Stimulated activated CD4-positive, alpha-beta T cell treated with anti-CD3 and anti-CD28 coated beads, Interleukin-4, amount 100 ng/mL, for 48 hours (primary cell): ENCODE data around the gene NUDCD3.

Experiments used
- DNase-seq, 2 donors: peaks; one replicate each; pipeline ENCODE4 v3.0.0-alpha.2; 2020; ENCODE audit warnings: low read depth in 2 of 2

Gene NUDCD3

GRCh38 chr7:44477938-44478337, 12.5 kb downstream of the NUDCD3 start:
- DNase-seq, result no peak

DNA sequence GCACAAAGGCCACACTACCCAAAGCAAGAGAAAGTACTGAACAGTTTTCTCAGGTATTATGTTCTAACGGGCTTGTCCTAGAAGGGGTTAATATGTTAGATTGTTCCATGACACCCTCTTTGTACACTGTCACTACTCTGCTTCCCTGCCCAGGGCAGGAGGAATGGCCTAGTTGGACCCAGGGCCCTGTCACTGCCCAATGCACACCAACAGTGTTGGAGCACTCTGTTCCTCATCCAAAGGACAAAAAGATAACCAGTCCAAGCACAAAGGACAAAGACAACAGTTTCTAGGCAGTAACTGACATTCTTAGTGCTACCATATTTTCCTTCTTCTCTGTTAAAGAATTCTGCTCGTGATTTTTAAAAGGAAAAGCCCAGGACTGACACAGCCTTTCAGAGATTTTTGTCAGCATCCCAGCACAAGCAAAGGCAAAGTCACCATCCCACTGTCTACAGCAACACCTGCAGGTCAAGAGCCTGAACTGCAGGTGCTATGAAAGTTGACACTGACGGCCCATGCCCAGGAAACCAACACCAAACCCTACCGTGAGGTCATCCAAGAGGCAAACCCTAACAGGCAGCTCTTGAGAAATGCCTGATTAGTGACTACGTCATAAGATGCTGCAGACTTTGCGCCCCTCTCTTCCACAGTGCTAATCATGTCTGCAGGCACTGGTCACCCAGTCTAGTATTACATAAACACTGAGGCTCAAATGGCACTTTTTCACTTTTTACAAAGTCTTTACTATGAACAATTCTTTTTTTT, 13.2 kb downstream of the NUDCD3 start:
- DNase-seq, result peak; percentile 38 to 44

DNA sequence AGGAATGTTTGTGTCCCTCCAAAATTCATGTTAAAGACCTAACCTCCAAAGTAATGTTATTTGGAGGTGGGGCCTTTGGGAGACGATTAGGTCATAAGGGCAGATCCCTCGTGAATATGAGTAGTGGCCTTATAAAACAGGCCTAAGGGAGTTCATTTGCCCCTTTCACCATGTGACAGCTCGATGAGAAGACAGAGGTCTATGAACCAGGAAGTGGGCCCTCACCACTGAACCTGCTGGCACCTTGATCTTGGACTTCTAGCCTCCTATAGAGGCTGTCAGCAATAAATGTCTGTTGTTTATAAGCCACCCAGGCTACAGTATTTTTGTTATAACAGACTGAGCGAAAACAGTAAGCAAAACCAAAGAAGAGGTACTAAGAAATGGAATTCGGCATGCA, 14.1 kb downstream of the NUDCD3 start:
- DNase-seq, result no peak

DNA sequence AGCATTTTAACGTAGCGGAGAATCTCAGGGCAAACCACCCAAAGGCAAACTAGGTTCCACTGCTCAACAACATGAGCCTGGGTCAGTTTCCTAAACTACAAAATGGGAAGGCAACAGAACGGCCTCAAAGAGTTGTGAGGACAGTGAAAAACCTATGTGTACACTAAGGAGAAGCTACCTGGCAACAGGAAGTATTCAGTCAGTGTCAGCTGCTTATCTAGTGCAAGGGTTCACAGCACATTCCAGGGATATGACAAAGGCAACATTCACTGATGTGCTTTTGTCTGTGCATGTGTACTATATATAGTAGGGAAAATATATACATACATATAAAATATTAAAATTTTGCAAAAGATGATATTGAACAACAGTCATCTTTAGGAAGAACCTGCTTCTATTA, 17.2 kb downstream of the NUDCD3 start:
- no peak for DNase-seq

- no peak for DNase-seq
Measured at GRCh38 chr7:44472843-44473242, 17.6 kb downstream of the NUDCD3 start.

DNA sequence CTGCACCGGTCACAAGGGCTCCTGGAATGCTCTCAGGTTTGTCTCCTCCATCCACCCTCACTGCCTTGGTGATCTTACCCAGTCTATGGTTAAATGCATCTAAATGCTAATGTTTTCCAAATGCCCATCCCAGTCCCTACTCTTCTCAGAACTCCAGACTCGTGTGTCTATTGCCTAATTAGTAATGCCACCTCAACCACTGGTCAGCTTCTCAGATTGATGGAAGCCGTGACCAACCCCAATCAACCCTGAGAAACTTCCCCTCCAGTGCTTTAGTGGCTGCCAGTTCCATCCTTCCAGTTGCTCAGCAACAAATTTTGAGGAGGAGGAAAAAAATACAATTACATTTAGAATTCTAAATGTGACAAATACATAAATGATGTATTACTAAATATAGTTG, 18.6 kb downstream of the NUDCD3 start:
- DNase-seq, result no peak

- no peak for DNase-seq
Measured at GRCh38 chr7:44471436-44471835, 19.0 kb downstream of the NUDCD3 start.

GRCh38 chr7:44470628-44471245, 19.7 kb downstream of the NUDCD3 start:
- DNase-seq, result no peak

DNA sequence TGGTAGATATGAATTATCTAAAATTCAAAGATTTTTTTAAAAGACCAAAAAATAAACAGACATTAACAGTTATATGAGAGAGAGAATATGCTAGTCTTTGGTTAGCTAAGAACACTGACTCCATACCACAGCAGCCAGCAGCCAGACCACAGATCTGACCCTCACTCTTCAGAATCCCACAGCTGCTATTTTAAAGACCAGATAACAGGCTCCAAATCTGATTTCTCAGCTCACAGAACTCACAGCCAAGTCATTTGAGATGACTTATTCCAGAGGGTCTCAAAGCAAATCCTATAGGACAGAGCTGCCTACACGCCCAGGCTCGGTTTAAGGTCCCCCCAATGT, 20.4 kb downstream of the NUDCD3 start:
- no peak for DNase-seq

DNA sequence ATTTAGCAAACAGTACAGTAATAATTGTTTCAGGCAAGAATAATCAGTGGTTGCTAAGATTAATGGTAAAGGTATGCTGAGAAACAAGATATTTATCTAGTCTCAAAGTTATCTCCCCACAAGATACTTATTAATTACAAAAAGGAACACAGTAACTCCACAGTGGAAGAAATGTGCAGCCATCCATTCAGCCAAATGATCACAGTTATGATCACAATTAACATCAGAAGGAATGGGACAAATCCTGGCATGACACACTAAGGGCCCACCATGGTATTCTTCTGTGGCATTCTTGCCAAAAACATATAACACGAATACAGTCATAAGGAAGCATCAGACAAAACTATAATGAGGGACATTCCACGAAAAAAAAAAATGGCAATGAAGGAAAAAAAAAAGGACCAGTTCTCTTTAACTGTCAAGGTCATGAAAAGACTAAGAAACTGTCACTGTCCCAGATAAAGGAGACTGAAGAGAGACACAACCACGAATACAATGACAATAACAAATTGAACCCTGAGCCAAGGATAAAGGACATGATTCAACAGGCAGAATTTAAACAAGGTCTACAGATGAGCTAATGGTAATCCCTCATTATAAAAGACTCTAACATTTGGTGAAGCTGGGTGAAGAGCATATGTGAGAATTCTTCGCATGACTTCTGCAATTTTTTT, 20.9 kb downstream of the NUDCD3 start:
- no peak for DNase-seq

- no peak for DNase-seq
Measured at GRCh38 chr7:44467217-44467548, 23.3 kb downstream of the NUDCD3 start.

GRCh38 chr7:44466300-44467216, 23.9 kb downstream of the NUDCD3 start:
- DNase-seq, result no peak

DNA sequence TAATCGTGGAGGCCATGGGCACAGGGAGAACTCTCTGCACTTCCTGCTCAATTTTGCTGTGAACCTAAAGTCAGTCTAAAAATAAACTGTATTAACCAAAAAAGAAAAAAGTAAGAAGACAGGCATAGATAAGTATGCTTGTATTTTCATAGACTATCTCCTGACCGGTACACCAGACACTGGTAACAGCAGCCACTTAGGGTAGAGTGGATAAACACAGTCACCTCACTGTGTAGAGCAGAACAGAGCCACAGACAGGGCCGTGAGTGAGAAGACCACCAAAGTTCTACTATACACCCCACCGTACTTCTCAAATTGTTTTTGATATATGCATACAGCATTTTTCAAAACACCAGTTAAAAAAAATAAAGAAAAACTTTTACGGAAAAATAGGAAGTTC, 25.0 kb downstream of the NUDCD3 start:
- DNase-seq, result no peak

DNA sequence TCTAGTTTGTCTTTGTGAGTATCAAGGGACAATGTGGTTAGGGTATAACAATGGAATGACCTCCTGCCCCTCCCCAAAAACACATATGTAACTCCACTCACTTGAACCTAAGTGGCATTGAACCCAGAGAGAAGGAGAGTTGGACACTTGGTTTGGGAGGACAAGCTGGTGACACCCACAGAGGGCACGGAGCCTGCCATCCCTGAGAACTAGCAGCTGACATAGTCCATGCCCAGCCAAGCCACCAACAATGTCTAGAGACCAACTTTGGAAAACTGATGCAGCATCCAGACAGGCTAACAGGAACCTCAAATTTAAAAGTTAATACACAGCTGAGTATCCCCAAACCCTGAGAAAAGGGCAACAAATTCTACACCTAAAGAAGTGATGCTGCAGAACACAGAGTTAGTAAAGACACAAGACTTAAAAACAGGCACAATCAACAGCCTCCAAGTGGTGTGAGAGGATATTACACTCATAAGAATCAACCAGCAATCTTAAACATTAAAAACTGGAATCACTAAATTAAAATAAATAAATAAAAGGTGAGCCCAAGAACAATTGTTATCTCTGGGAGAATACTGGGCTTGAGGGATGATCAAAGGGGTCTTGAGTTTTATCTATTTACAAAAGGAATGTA, 27.2 kb downstream of the NUDCD3 start:
- DNase-seq, result no peak

DNA sequence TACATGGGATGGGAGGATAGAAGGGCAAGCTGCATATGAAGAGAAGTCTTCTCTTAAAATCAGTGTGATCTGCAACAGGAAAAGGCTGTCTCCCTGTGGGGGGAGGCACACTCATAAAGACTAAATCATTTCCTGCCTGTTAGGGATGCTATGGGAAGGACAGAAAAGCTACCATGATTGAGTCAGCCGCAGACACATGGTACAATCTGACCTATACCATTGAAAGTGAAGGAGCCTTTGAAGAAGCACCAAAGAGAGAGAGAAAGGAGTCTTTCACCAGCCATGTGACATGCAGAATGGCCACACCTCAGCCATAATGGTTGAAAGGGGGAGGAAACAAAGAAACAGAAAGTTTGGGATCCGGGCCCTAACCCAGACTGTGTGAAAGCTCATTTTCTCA, 29.1 kb downstream of the NUDCD3 start:
- no peak for DNase-seq

DNA sequence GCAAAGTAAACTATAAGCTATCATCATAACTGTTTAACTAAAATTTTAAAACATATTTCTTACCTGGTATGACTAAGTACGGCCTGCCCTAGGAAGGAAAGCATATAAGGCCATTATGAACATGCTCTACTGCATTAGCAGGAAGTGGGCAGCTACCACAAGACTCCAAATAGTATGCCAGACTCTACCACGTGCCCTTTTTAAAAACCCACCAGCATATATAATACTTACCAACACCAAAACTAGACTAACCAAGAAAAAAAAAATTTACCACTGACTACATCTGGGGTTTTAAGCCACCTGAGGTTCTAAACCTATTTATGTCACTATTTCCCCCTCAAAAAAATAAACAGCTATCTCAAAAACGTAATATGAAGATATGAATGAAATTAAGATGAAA, 30.1 kb downstream of the NUDCD3 start:
- peak in 1 of 2 donors; percentile 20 for DNase-seq

GRCh38 chr7:44455155-44455554, 35.3 kb downstream of the NUDCD3 start:
- no peak for DNase-seq

DNA sequence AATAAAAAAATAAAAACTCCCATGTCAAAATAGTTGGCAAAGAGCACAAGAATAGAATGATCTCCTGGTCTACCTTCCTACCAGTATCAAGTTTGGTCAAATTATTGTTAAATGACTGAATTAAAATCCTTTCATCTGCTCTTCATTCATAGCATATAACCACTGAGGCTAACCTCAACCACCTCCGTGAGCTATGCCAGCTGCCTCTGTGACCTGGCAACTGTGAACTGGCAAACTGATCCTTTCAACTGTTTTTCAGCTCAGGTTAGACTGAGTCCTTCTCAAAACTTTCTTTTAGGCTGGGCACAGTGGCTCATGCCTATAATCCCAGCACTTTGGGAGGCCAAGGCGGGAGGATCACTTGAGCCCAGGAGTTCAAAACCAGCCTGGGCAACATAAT, 36.1 kb downstream of the NUDCD3 start:
- no peak for DNase-seq

DNA sequence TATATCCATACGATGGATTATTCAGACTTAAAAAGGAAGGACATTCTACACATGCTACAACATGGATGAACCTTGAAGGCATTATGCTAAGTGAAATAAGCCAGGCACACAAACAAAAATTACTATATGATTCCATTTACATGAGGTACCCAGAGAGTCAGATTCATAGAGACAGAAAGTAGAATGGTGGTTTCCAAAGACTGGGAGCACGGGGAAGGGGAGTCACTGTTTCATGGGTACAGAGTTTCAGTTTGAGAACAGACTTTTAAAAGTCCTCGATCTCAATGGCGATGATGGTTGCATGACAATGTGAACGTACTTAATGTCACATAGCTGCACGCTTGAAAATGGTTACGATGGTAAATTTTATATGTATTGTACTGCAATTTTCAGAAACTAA, 39.3 kb downstream of the NUDCD3 start:
- DNase-seq, result no peak

DNA sequence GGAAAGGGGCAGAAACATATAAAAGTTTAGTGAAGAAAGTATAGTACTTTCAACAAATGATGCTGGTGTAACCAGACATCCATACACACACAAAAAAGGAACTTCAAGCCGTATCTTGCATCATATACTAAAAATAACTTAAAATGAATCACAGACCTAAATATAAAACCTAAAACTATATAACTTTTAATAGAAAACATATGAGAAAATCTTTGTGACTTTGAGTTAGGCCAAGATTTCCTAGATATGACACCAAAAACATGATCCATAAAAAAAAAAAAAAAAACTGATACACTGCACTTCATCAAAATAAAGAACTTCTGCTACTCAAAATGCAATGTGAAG, 40.9 kb downstream of the NUDCD3 start:
- no peak for DNase-seq

GRCh38 chr7:44448922-44449583, 41.4 kb downstream of the NUDCD3 start:
- DNase-seq, result no peak
